RWPE2 (cell line): ENCODE measurements around the gene DPY19L3.

Experiments
- ATAC-seq: fragments of 200-7000 bp; cut with Tn5 transposase; 3 replicates; pipeline ENCODE4 v1.9.1; 2021; ENCODE audit warnings: low read depth
- DNase-seq: peaks from one replicate; pipeline ENCODE4 v3.0.0-alpha.2; 2020; ENCODE audit warnings: low spot score
- H3K27ac ChIP-seq: fragments of 450-650 bp; 2 replicates; pipeline ENCODE4 v1.5.1; 2017; ENCODE audit warnings: mild to moderate bottlenecking; ENCODE audit not compliant: poor library complexity, severe bottlenecking
- H3K27me3 ChIP-seq: fragments of 250-450 bp; sonication (Bioruptor Pico); 2 replicates; pipeline ENCODE4 v1.5.1; 2021; ENCODE audit warnings: mild to moderate bottlenecking, moderate library complexity; ENCODE audit not compliant: insufficient read depth, poor library complexity, severe bottlenecking
- H3K36me3 ChIP-seq: fragments of 250-450 bp; sonication (Bioruptor Pico); 2 replicates; pipeline ENCODE4 v1.5.1; 2020; ENCODE audit warnings: low read depth, mild to moderate bottlenecking, moderate library complexity
- H3K4me1 ChIP-seq: fragments of 250-450 bp; sonication (Bioruptor Pico); 2 replicates; pipeline ENCODE4 v1.5.1; 2021; ENCODE audit warnings: mild to moderate bottlenecking, moderate library complexity; ENCODE audit not compliant: insufficient read depth, poor library complexity, severe bottlenecking
- H3K4me3 ChIP-seq: fragments of 250-450 bp; sonication (Bioruptor Pico); 2 replicates; pipeline ENCODE4 v1.5.1; 2021; ENCODE audit warnings: mild to moderate bottlenecking, moderate library complexity; ENCODE audit not compliant: severe bottlenecking
- H3K9me3 ChIP-seq: fragments of 250-450 bp; sonication (Bioruptor Pico); 2 replicates; pipeline ENCODE4 v1.5.1; 2021; ENCODE audit warnings: mild to moderate bottlenecking, moderate library complexity; ENCODE audit not compliant: severe bottlenecking
- TF ChIP-seq, protein P1 (sequence below): fragments of 450-650 bp; IDR thresholded peaks from one replicate; pipeline ENCODE4 v1.5.1; 2017; ENCODE audit warnings: mild to moderate bottlenecking, moderate library complexity; ENCODE audit not compliant: poor library complexity, severe bottlenecking

The DPY19L3 gene

GRCh38 chr19:32405431-32406160 lies at the start of gene DPY19L3:
DPY19L3 (plus strand) TSS chr19:32405770; CDS start chr19:32408254, 2,484 bp downstream.
- H3K27ac ChIP-seq, result peak within 1 kb of the TSS; percentile 68
- peaks cover 13% of the 10 kb centered on the region for H3K4me1 ChIP-seq
- TF ChIP-seq, protein P1, sequence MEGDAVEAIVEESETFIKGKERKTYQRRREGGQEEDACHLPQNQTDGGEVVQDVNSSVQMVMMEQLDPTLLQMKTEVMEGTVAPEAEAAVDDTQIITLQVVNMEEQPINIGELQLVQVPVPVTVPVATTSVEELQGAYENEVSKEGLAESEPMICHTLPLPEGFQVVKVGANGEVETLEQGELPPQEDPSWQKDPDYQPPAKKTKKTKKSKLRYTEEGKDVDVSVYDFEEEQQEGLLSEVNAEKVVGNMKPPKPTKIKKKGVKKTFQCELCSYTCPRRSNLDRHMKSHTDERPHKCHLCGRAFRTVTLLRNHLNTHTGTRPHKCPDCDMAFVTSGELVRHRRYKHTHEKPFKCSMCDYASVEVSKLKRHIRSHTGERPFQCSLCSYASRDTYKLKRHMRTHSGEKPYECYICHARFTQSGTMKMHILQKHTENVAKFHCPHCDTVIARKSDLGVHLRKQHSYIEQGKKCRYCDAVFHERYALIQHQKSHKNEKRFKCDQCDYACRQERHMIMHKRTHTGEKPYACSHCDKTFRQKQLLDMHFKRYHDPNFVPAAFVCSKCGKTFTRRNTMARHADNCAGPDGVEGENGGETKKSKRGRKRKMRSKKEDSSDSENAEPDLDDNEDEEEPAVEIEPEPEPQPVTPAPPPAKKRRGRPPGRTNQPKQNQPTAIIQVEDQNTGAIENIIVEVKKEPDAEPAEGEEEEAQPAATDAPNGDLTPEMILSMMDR, result no peak
- H3K36me3 ChIP-seq, result peaks cover 20% of the 10 kb centered on the region
- H3K27me3 ChIP-seq, result no peaks in the 10 kb centered on the region
- H3K9me3 ChIP-seq, result no peaks in the 10 kb centered on the region
- H3K4me3 ChIP-seq, result peak within 1 kb of the TSS; percentile 91
- DNase-seq (peak; percentile 93), ATAC-seq (peak; percentile 94)

- no peak overlapping the region for H3K4me3 ChIP-seq
- H3K9me3 ChIP-seq, result no peaks in the 10 kb centered on the region
- peaks cover 94% of the 10 kb centered on the region for H3K36me3 ChIP-seq
- ATAC-seq, result no peak
- no peak for DNase-seq
- no peak overlapping the region for H3K27ac ChIP-seq
- TF ChIP-seq, protein P1, result peak; percentile 33
- peaks cover 3% of the 10 kb centered on the region for H3K4me1 ChIP-seq
- no peaks in the 10 kb centered on the region for H3K27me3 ChIP-seq
Observed at GRCh38 chr19:32357720-32358119, 47.9 kb upstream of the DPY19L3 start.

- no peak overlapping the region for H3K4me3 ChIP-seq
- ATAC-seq, result no peak
Observed at GRCh38 chr19:32358321-32358720, 47.2 kb upstream of the DPY19L3 start.

DNA sequence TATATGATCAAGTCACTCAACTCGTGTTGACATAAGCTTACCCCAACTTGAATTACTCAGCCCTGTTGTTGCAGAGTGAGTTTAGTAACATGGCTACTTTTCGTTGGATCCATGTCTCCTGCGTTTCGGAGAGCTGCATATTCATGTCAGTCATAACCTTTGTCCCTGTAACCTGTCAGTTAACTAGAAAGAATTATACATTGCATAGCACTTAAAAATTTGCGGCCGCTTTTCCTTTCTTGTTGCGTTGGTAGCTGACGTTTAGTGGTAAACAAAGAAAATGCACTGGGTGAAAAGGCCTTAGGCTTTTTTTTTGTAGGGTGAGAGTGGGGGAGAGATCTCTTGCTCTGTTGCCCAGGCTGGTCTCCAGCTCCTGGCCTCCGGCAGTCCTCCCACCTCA lies 46.0 kb upstream of the DPY19L3 start:
- H3K9me3 ChIP-seq, result no peaks in the 10 kb centered on the region
- H3K4me3 ChIP-seq, result no peak overlapping the region
- peaks cover 12% of the 10 kb centered on the region for H3K4me1 ChIP-seq
- no peak overlapping the region for H3K27ac ChIP-seq
- no peaks in the 10 kb centered on the region for H3K27me3 ChIP-seq
- TF ChIP-seq, protein P1, result no peak
- DNase-seq, result no peak
- peaks cover 92% of the 10 kb centered on the region for H3K36me3 ChIP-seq
- ATAC-seq, result no peak

More at GRCh38 chr19:32358321-32358720, 47.2 kb upstream of the DPY19L3 start:
- H3K27me3 ChIP-seq, result no peaks in the 10 kb centered on the region
- TF ChIP-seq, protein P1, result no peak
- H3K9me3 ChIP-seq, result no peaks in the 10 kb centered on the region
- no peak for DNase-seq
- no peak overlapping the region for H3K27ac ChIP-seq
- peaks cover 9% of the 10 kb centered on the region for H3K4me1 ChIP-seq
- peaks cover 94% of the 10 kb centered on the region for H3K36me3 ChIP-seq
